Measurements from ENCODE around the gene LRATD1.
A peak's percentile ranks its signal among the peaks of the same experiment; 100 is the strongest.

Gene LRATD1

DNA sequence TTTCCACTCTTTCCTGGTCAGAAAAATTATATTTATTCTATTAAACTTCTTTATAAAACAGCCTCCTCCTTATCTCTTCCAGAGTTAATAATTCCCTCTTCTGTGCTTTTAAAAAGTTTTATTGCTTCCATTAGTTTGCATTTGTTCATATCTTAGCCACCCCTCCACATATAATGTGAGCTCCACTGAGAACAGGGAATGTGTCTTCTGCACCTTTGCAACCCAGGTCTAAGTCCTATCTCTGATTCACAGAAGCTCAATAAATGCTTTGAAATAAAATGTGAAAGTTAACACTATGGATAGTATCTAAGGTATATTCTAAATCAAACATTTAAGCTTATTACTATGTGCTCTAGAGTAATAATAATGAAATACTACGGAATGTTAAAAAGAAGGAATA, 9.3 kb upstream of the LRATD1 start:
- Histone ChIP-seq H3K4me1 (ENCODE audit: control insufficient read depth, low read depth, low read length) (no peaks in the 10 kb centered on the region), H2BK120ac (ENCODE audit: low read depth, low read length) (no peak overlapping the region), H3K4me3 (ENCODE audit: low read length) (no peak overlapping the region), H3K79me2 (ENCODE audit: control insufficient read depth, insufficient read depth, low read length) (no peaks in the 10 kb centered on the region), H3K9ac (ENCODE audit: low read length) (no peak overlapping the region), H3K18ac (ENCODE audit: low read length) (no peak overlapping the region), H3K36me3 (ENCODE audit: control insufficient read depth, insufficient read depth, low read length) (no peaks in the 10 kb centered on the region), H4K8ac (ENCODE audit: low read depth, low read length) (no peak overlapping the region), H3K4me2 (ENCODE audit: low read length) (no peak overlapping the region), H2BK5ac (ENCODE audit: low read length) (no peak overlapping the region), H4K5ac (ENCODE audit: low read length) (no peak overlapping the region), H3K27me3 (ENCODE audit: insufficient read depth, low read length, poor library complexity) (no peaks in the 10 kb centered on the region), H3K27ac (ENCODE audit: low read depth, low read length) (no peak overlapping the region), H3K56ac (ENCODE audit: low read length) (no peak overlapping the region), H2AK5ac (ENCODE audit: low read length) (no peak overlapping the region), H3K4ac (ENCODE audit: low read depth, low read length) (no peak overlapping the region), H2BK15ac (replicated peaks; ENCODE audit: low read depth) (no peak overlapping the region), H3K79me1 (ENCODE audit: low read length) (no peaks in the 10 kb centered on the region), H3K23ac (ENCODE audit: low read length) (no peak overlapping the region)
- DNase-seq, result no peak
- WGBS (ENCODE audit: extremely low coverage, insufficient coverage, low lambda C conversion rate), result no CpG with 5 or more reads among the region's 1 CpG

DNA sequence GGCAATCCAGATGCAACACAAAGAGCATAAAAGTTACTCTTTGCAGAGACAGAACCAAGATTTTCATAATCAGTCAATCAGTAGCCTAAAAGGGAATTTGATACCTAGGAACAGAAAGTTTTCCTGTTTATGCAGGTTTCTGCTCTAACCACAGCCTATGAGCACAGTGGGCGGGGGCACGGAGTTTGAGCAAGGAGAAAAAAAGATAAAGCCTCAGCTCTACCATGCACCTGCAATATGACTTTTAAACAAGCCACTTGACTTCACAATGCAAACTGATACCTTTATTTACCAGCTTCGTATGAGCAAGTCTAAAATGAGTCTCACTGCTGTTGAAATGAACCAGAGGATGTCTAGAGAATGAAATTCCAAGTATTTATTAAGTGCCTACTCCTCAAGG, 5.6 kb upstream of the LRATD1 start:
- Histone ChIP-seq H4K8ac (ENCODE audit: low read depth, low read length) (no peak overlapping the region), H3K79me1 (ENCODE audit: low read length) (no peaks in the 10 kb centered on the region), H2AK5ac (ENCODE audit: low read length) (no peak overlapping the region), H3K36me3 (ENCODE audit: control insufficient read depth, insufficient read depth, low read length) (no peaks in the 10 kb centered on the region), H3K27ac (ENCODE audit: low read depth, low read length) (no peak overlapping the region), H2BK15ac (replicated peaks; ENCODE audit: low read depth) (no peak overlapping the region), H3K4me3 (ENCODE audit: low read length) (no peak overlapping the region), H4K5ac (ENCODE audit: low read length) (no peak overlapping the region), H3K18ac (ENCODE audit: low read length) (no peak overlapping the region), H3K4me1 (ENCODE audit: control insufficient read depth, low read depth, low read length) (no peaks in the 10 kb centered on the region), H3K79me2 (ENCODE audit: control insufficient read depth, insufficient read depth, low read length) (no peaks in the 10 kb centered on the region), H2BK120ac (ENCODE audit: low read depth, low read length) (no peak overlapping the region), H3K4ac (ENCODE audit: low read depth, low read length) (no peak overlapping the region), H3K4me2 (ENCODE audit: low read length) (no peak overlapping the region), H3K56ac (ENCODE audit: low read length) (no peak overlapping the region), H2BK5ac (ENCODE audit: low read length) (no peak overlapping the region), H3K9ac (ENCODE audit: low read length) (no peak overlapping the region), H3K23ac (ENCODE audit: low read length) (no peak overlapping the region), H3K27me3 (ENCODE audit: insufficient read depth, low read length, poor library complexity) (peaks cover 3% of the 10 kb centered on the region)
- no CpG with 5 or more reads among the region's 3 CpGs for WGBS (ENCODE audit: extremely low coverage, insufficient coverage, low lambda C conversion rate)
- DNase-seq, result no peak

DNA sequence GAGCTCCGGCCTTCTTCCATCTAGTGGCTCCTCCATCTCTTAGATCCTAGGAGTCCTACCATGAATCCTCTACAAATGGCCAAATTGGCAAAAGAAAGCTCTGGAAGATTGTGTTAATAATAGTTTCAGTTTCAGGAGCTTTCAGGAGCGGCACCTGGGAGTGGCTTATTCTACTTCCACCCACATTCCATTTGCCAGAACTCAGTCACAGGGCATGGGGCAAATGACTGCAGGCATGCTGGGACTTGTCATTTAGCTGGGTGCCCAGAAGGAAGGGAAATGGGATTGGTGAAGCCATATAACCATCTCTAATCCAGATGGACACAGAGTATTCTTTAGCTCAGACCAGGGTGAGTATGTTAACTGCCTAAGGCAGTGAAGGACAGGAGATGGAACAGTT, 3.6 kb upstream of the LRATD1 start:
- no CpG with 5 or more reads among the region's 2 CpGs for WGBS (ENCODE audit: extremely low coverage, insufficient coverage, low lambda C conversion rate)
- no peak overlapping the region for H3K27ac ChIP-seq (ENCODE audit: low read depth, low read length)

DNA sequence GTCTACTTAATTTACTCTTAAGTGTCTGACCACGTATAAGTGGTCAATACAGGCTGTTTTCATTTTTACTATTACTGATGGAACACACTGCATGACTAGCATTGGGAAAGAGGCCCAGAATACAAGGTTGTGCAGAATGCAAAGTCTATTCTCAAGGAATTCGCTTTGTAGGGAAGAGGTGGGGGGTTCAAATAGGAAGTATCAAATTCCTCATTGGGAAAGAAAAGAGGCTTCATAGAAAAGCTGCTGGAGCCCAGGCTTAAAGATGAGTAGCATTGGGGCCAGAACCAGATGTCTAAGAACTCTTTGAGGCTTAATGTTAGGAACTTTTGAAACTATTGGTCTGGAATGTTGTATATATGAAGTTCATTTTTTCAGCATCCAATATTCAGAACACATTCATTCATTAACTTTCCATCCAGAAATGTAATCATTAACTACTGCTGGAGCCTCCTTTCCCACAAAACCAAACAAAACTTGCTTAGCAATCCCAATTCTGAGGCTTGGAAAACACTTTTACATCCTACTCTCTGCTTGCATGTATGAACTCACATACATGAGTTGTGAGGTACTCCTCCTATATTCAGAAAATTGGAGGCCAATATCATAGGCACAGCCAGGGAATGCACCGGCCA, 994 bp upstream of the LRATD1 start:
- no peak overlapping the region for H2BK15ac ChIP-seq (replicated peaks; ENCODE audit: low read depth)
- no peak overlapping the region for H2AK5ac ChIP-seq (ENCODE audit: low read length)
- H4K5ac ChIP-seq (ENCODE audit: low read length), result no peak overlapping the region
- H3K4ac ChIP-seq (ENCODE audit: low read depth, low read length), result no peak overlapping the region
- DNase-seq, result no peak
- H3K4me3 ChIP-seq (ENCODE audit: low read length), result no peak overlapping the region
- H3K18ac ChIP-seq (ENCODE audit: low read length), result no peak overlapping the region
- no peak overlapping the region for H3K27ac ChIP-seq (ENCODE audit: low read depth, low read length)
- H3K79me1 ChIP-seq (ENCODE audit: low read length), result no peaks in the 10 kb centered on the region
- no peak overlapping the region for H4K8ac ChIP-seq (ENCODE audit: low read depth, low read length)
- H3K56ac ChIP-seq (ENCODE audit: low read length), result peak overlapping the region; percentile 76
- no peak overlapping the region for H3K9ac ChIP-seq (ENCODE audit: low read length)
- no peaks in the 10 kb centered on the region for H3K79me2 ChIP-seq (ENCODE audit: control insufficient read depth, insufficient read depth, low read length)
- no peaks in the 10 kb centered on the region for H3K4me1 ChIP-seq (ENCODE audit: control insufficient read depth, low read depth, low read length)
- no peak overlapping the region for H2BK120ac ChIP-seq (ENCODE audit: low read depth, low read length)
- H2BK5ac ChIP-seq (ENCODE audit: low read length), result no peak overlapping the region
- peak overlapping the region; percentile 73 for H3K4me2 ChIP-seq (ENCODE audit: low read length)
- WGBS (ENCODE audit: extremely low coverage, insufficient coverage, low lambda C conversion rate), result no CpG with 5 or more reads among the region's 3 CpGs
- H3K36me3 ChIP-seq (ENCODE audit: control insufficient read depth, insufficient read depth, low read length), result no peaks in the 10 kb centered on the region
- H3K23ac ChIP-seq (ENCODE audit: low read length), result no peak overlapping the region
- H3K27me3 ChIP-seq (ENCODE audit: insufficient read depth, low read length, poor library complexity), result peaks cover 16% of the 10 kb centered on the region

More for the DNA sequence above, 3.6 kb upstream of the LRATD1 start:
- H3K79me2 ChIP-seq (ENCODE audit: control insufficient read depth, insufficient read depth, low read length), result no peaks in the 10 kb centered on the region
- H3K79me1 ChIP-seq (ENCODE audit: low read length), result no peaks in the 10 kb centered on the region
- H2BK15ac ChIP-seq (replicated peaks; ENCODE audit: low read depth), result no peak overlapping the region
- H3K27me3 ChIP-seq (ENCODE audit: insufficient read depth, low read length, poor library complexity), result peaks cover 15% of the 10 kb centered on the region
- H2AK5ac ChIP-seq (ENCODE audit: low read length), result no peak overlapping the region
- H2BK5ac ChIP-seq (ENCODE audit: low read length), result no peak overlapping the region
- no peaks in the 10 kb centered on the region for H3K36me3 ChIP-seq (ENCODE audit: control insufficient read depth, insufficient read depth, low read length)
- H2BK120ac ChIP-seq (ENCODE audit: low read depth, low read length), result no peak overlapping the region
- no peak overlapping the region for H3K4ac ChIP-seq (ENCODE audit: low read depth, low read length)
- no peak overlapping the region for H3K4me3 ChIP-seq (ENCODE audit: low read length)
- no peak overlapping the region for H3K18ac ChIP-seq (ENCODE audit: low read length)
- H3K23ac ChIP-seq (ENCODE audit: low read length), result no peak overlapping the region
- H3K4me2 ChIP-seq (ENCODE audit: low read length), result no peak overlapping the region
- DNase-seq, result no peak
- H4K8ac ChIP-seq (ENCODE audit: low read depth, low read length), result no peak overlapping the region
- H3K56ac ChIP-seq (ENCODE audit: low read length), result no peak overlapping the region
- H3K4me1 ChIP-seq (ENCODE audit: control insufficient read depth, low read depth, low read length), result no peaks in the 10 kb centered on the region
- H4K5ac ChIP-seq (ENCODE audit: low read length), result no peak overlapping the region
- H3K9ac ChIP-seq (ENCODE audit: low read length), result no peak overlapping the region

DNA sequence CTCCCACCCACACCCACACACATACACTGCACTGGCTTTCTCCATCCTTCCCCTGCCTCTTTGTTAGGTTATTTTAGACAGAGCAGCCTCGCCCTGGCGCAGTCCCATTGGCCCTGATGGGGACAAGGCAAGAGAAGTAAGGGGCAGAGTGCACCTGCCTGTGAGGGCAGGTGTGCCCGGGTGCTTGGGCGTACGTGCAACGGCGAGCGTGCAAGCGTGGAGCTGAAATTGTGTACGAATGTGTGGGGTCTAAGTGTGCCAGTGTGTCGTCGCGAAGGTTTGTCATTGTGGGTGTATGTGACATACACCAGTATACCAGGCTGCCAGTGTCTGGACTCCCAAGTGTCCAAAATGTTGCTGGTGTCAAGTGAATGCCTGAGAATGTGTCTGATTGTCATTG, 544 bp downstream of the LRATD1 start:
- H3K18ac ChIP-seq (ENCODE audit: low read length), result no peak overlapping the region
- no peak overlapping the region for H2BK15ac ChIP-seq (replicated peaks; ENCODE audit: low read depth)
- DNase-seq, result peak; percentile 9
- H3K79me2 ChIP-seq (ENCODE audit: control insufficient read depth, insufficient read depth, low read length), result no peaks in the 10 kb centered on the region
- H3K4me2 ChIP-seq (ENCODE audit: low read length), result peak overlapping the region; percentile 85
- H3K4me3 ChIP-seq (ENCODE audit: low read length), result no peak overlapping the region
- no peak overlapping the region for H4K5ac ChIP-seq (ENCODE audit: low read length)
- no peak overlapping the region for H2BK120ac ChIP-seq (ENCODE audit: low read depth, low read length)
- H3K36me3 ChIP-seq (ENCODE audit: control insufficient read depth, insufficient read depth, low read length), result no peaks in the 10 kb centered on the region
- H3K27ac ChIP-seq (ENCODE audit: low read depth, low read length), result no peak overlapping the region
- no peak overlapping the region for H3K9ac ChIP-seq (ENCODE audit: low read length)
- no peak overlapping the region for H2AK5ac ChIP-seq (ENCODE audit: low read length)
- no peak overlapping the region for H2BK5ac ChIP-seq (ENCODE audit: low read length)
- H3K23ac ChIP-seq (ENCODE audit: low read length), result no peak overlapping the region
- no peaks in the 10 kb centered on the region for H3K4me1 ChIP-seq (ENCODE audit: control insufficient read depth, low read depth, low read length)
- H3K56ac ChIP-seq (ENCODE audit: low read length), result peak overlapping the region; percentile 77
- H3K4ac ChIP-seq (ENCODE audit: low read depth, low read length), result no peak overlapping the region
- no peak overlapping the region for H4K8ac ChIP-seq (ENCODE audit: low read depth, low read length)
- H3K79me1 ChIP-seq (ENCODE audit: low read length), result no peaks in the 10 kb centered on the region
- no CpG with 5 or more reads among the region's 13 CpGs for WGBS (ENCODE audit: extremely low coverage, insufficient coverage, low lambda C conversion rate)
- H3K27me3 ChIP-seq (ENCODE audit: insufficient read depth, low read length, poor library complexity), result peaks cover 16% of the 10 kb centered on the region
